ENCODE data around the gene SRC.

Gene SRC

GRCh38 chr20:37411408-37412219 is 65.7 kb downstream of the SRC start:
- CTCF ChIA-PET: interaction anchor here (1.0 kb wide), 1 partner anchor 25 kb away, joined by 3 read pairs; no protein-coding TSS in a partner anchor
- no peak for DNase-seq (ENCODE audit: low spot score)
- TF ChIP-seq CTCF (conservative IDR thresholded peaks at IDR 0.05; ENCODE audit: low read depth): no peak
- H3K27ac ChIP-seq: no peak overlapping the region
- POLR2A ChIA-PET (ENCODE audit: low non-redundant PET): interaction anchor here (0.8 kb wide), 1 partner anchor 64 kb away, joined by 4 read pairs; no protein-coding TSS in a partner anchor

- no peak for DNase-seq (ENCODE audit: low spot score)
- no peak overlapping the region for H3K27ac ChIP-seq
- TF ChIP-seq CTCF (conservative IDR thresholded peaks at IDR 0.05; ENCODE audit: low read depth): no peak
- ChIA-PET POLR2A (ENCODE audit: low non-redundant PET) (interaction anchor here (0.5 kb wide), 1 partner anchor 32 kb away, joined by 3 read pairs; no protein-coding TSS in a partner anchor), CTCF (no interaction called here)
Measured at GRCh38 chr20:37413023-37413334, 67.0 kb downstream of the SRC start.

GRCh38 chr20:37413379-37413778 is 67.4 kb downstream of the SRC start:
- ChIA-PET POLR2A (ENCODE audit: low non-redundant PET) (interaction anchor here (0.5 kb wide), 1 partner anchor 32 kb away, joined by 3 read pairs; no protein-coding TSS in a partner anchor), CTCF (no interaction called here)
- no peak for TF ChIP-seq CTCF (conservative IDR thresholded peaks at IDR 0.05; ENCODE audit: low read depth)
- DNase-seq (ENCODE audit: low spot score): no peak
- no peak overlapping the region for H3K27ac ChIP-seq

GRCh38 chr20:37414224-37415035 is 68.5 kb downstream of the SRC start:
- TF ChIP-seq CTCF (conservative IDR thresholded peaks at IDR 0.05; ENCODE audit: low read depth): no peak
- H3K27ac ChIP-seq: no peak overlapping the region
- DNase-seq (ENCODE audit: low spot score): no peak
- ChIA-PET POLR2A (ENCODE audit: low non-redundant PET) (no interaction called here), CTCF (no interaction called here)

GRCh38 chr20:37415118-37416085 is 69.5 kb downstream of the SRC start:
- CTCF ChIA-PET: no interaction called here
- no peak for DNase-seq (ENCODE audit: low spot score)
- H3K27ac ChIP-seq: no peak overlapping the region
- POLR2A ChIA-PET (ENCODE audit: low non-redundant PET): no interaction called here
- no peak for TF ChIP-seq CTCF (conservative IDR thresholded peaks at IDR 0.05; ENCODE audit: low read depth)

All from RWPE1 (cell line).